Gastrocnemius medialis (tissue), 4 donors: ENCODE data around the gene CHURC1. TPM values are rescaled to one million over a fixed set of nuclear protein-coding genes. Genes with fewer than 3 reads are reported as not detected.

ENCODE experiments used
- ATAC-seq, 2 donors: fragments of 150-250 bp; one replicate each; pipeline ENCODE4 v1.9.1; 2016
- DNase-seq, 2 donors: peaks; one replicate each; pipeline ENCODE4 v3.0.0-alpha.2; 2019
- H3K27ac ChIP-seq, 4 donors: fragments of 200-600 bp; sonication (generic); 1 replicate in 1 of 4; 2 replicates in 3 of 4; pipeline ENCODE4 v1.5.1; 2016 to 2018; ENCODE audit warnings: mild to moderate bottlenecking in 2 of 4, moderate library complexity in 1 of 4
- H3K27me3 ChIP-seq, 3 donors: fragments of 200-600 bp; sonication (generic) in 2 of 3; 1 replicate in 1 of 3; 2 replicates in 2 of 3; pipeline versions ENCODE4 v1.5.1 to v1.6.0; 2016 to 2019; ENCODE audit warnings: mild to moderate bottlenecking in 1 of 3, moderate library complexity in 1 of 3
- H3K36me3 ChIP-seq, 2 donors: fragments of 200-600 bp; sonication (generic) in 1 of 2; one replicate each; pipeline ENCODE4 v1.5.1; 2017 to 2018
- H3K4me1 ChIP-seq, 2 donors: fragments of 200-600 bp; sonication (generic) in 1 of 2; one replicate each; pipeline ENCODE4 v1.5.1; 2016 to 2017; ENCODE audit warnings: mild to moderate bottlenecking in 2 of 2
- H3K4me3 ChIP-seq, 4 donors: fragments of 200-600 bp; sonication (generic) in 3 of 4; 1 replicate in 1 of 4; 2 replicates in 3 of 4; pipeline ENCODE4 v1.5.1; 2016 to 2019; ENCODE audit warnings: mild to moderate bottlenecking in 2 of 4
- H3K9me3 ChIP-seq, 3 donors: fragments of 200-600 bp; sonication (generic) in 2 of 3; 1 replicate in 1 of 3; 2 replicates in 2 of 3; pipeline ENCODE4 v1.5.1; 2016 to 2019
- POLR2A ChIP-seq, 2 donors: fragments of 450-650 bp; IDR thresholded peaks; one replicate each; pipeline ENCODE4 v1.6.1; 2017; ENCODE audit warnings: antibody characterized with exemption in 2 of 2, mild to moderate bottlenecking in 2 of 2, moderate library complexity in 2 of 2
- in situ Hi-C, 4 donors: fragments of 200-750 bp; cut with MboI; loops; one replicate each; pipeline versions ENCODE4 v1.15.0 to v1.8.0; 2017; ENCODE audit warnings: low sequenced_read_pairs in 4 of 4
- intact Hi-C: fragments of 100-400 bp; cut with DNase I; formaldehyde crosslinking; loops from one replicate; pipeline ENCODE4 v1.15.1; 2023; ENCODE audit warnings: low total_unique reads
- total RNA-seq, 4 donors: library from RNA; depleted of rRNA; stranded (reverse); fragments of >200 nt; gene quantifications; one replicate each; pipeline versions ENCODE4 v1.1.0 to v1.2.3, GENCODE V29; 2016
- TF ChIP-seq, protein P1 (sequence below), 5 experiments: fragments of 450-650 bp in 3 of 5; fragments of 200-600 bp in 2 of 5; sonication (generic) in 2 of 5; IDR thresholded peaks in 4 of 5; conservative IDR thresholded peaks in 1 of 5; 1 replicate in 4 of 5; 2 replicates in 1 of 5; pipeline ENCODE4 v1.5.1; 2016 to 2019; ENCODE audit warnings: antibody characterized with exemption in 5 of 5, mild to moderate bottlenecking in 3 of 5, moderate library complexity in 3 of 5

CHURC1 gene
- total RNA-seq, 4 donors from 2014 or later = 47.9 to 108 (median 79.6) TPM

DNA sequence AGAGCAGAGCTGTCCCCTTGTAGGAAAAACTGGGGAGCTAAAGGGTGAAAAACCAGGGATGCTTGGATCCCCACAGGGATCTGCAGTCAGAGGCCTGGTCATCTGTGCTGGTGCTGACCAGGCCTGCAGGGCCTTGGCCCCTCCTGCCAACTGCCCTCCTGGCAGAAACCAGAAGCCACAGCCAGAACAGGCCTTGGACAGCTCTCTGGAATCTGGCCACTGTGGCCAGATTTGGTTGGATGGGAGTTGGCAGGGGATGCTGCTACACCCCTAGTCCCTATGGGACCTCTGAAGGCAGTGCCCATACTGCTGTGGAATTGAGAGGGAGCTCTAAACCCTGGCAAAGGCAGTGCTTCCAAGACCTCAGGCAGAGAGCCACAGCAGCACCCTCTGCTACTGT, 37.5 kb downstream of the CHURC1 start:
- H3K4me3 ChIP-seq = no peak overlapping the region
- intact Hi-C loops = no loop called here
- in situ Hi-C loops = no loop called here
- peak; percentile 34 to 40 for ATAC-seq
- peak overlapping the region; percentile 90 to 97 (median 92) for H3K27ac ChIP-seq
- peak in 1 of 2 donors; percentile 49 for DNase-seq
- peaks cover 0 to 8% of the 10 kb centered on the region in 2 donors for H3K36me3 ChIP-seq
- no peaks in the 10 kb centered on the region for H3K27me3 ChIP-seq
- H3K4me1 ChIP-seq = peaks cover 44 to 56% of the 10 kb centered on the region in 2 donors
- no peak for TF ChIP-seq POLR2A (IDR thresholded peaks at IDR 0.05)
- TF ChIP-seq, protein P1, sequence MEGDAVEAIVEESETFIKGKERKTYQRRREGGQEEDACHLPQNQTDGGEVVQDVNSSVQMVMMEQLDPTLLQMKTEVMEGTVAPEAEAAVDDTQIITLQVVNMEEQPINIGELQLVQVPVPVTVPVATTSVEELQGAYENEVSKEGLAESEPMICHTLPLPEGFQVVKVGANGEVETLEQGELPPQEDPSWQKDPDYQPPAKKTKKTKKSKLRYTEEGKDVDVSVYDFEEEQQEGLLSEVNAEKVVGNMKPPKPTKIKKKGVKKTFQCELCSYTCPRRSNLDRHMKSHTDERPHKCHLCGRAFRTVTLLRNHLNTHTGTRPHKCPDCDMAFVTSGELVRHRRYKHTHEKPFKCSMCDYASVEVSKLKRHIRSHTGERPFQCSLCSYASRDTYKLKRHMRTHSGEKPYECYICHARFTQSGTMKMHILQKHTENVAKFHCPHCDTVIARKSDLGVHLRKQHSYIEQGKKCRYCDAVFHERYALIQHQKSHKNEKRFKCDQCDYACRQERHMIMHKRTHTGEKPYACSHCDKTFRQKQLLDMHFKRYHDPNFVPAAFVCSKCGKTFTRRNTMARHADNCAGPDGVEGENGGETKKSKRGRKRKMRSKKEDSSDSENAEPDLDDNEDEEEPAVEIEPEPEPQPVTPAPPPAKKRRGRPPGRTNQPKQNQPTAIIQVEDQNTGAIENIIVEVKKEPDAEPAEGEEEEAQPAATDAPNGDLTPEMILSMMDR (IDR thresholded peaks at IDR 0.05 in 4 of 5, conservative IDR thresholded peaks at IDR 0.05 in 1 of 5) = no peak
- H3K9me3 ChIP-seq = no peaks in the 10 kb centered on the region

DNA sequence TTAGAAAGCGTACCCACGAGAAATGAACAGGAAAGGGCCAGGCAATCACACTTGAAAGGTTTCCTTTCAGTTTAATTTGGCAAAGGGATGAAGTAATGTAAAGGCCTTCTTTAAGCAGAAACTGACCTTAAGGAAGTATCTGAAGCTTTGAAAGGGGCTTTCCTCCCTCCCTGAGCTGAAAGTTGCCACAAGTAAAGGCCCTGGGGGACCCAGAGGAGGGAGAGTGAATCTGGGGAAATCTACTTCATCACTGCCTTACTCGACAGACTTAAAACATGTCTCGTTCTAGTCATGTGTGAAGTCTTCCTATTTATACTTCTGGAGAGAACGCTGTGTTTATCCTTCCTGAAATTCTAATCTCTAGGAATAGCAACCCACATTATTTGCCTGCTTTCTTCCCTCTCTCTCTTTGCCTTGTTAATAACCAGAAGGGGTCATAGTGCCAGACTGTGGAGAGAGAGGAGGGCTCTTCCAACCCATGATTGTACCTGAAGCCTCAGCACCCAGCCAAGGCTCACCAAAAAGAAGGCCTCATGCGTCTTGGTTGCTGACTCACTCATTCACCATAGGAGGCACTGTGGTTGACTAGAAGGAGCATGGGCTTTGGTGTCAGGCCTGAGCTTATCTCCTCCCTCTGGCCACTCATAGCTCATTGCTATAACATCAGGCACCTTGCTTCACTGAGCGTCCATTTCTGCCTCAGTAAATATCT, 38.5 kb downstream of the CHURC1 start:
- in situ Hi-C loops (no loop called here), intact Hi-C loops (no loop called here)
- no peaks in the 10 kb centered on the region for H3K9me3 ChIP-seq
- ATAC-seq (peak in 1 of 2 donors; percentile 50), DNase-seq (no peak)
- no peak for TF ChIP-seq POLR2A (IDR thresholded peaks at IDR 0.05)
- TF ChIP-seq, protein P1 (IDR thresholded peaks at IDR 0.05 in 4 of 5, conservative IDR thresholded peaks at IDR 0.05 in 1 of 5) = no peak
- no peak overlapping the region for H3K4me3 ChIP-seq
- H3K27ac ChIP-seq = peak overlapping the region; percentile 90 to 97 (median 92)
- peaks cover 44 to 56% of the 10 kb centered on the region in 2 donors for H3K4me1 ChIP-seq
- peaks cover 0 to 3% of the 10 kb centered on the region in 2 donors for H3K36me3 ChIP-seq
- H3K27me3 ChIP-seq = no peaks in the 10 kb centered on the region

DNA sequence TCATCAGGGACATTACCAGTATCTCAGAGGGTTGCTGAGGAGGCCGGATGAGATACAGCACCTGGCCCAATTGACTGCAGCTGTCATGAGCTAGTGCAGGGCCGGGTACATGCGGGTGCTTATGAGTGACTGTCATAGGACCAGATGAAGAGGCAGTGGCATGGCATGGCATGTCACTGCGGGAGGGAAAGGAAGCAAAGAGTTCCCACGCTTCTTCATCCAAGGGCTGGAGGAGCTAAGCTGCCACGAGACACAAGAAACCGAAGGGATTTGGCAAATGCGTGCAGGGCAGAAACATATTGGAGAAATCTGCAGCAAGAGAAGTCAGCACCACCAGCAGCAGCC, 39.0 kb downstream of the CHURC1 start:
- Histone ChIP-seq H3K4me3 (no peak overlapping the region), H3K36me3 (no peaks in the 10 kb centered on the region), H3K27me3 (no peaks in the 10 kb centered on the region), H3K9me3 (no peaks in the 10 kb centered on the region), H3K27ac (peak overlapping the region; percentile 90 to 97 (median 92)), H3K4me1 (peaks cover 44 to 52% of the 10 kb centered on the region in 2 donors)
- intact Hi-C loops = no loop called here
- no peak for TF ChIP-seq POLR2A (IDR thresholded peaks at IDR 0.05)
- TF ChIP-seq, protein P1 (IDR thresholded peaks at IDR 0.05 in 4 of 5, conservative IDR thresholded peaks at IDR 0.05 in 1 of 5) = no peak
- peak in 1 of 2 donors; percentile 14 for ATAC-seq
- no peak for DNase-seq
- in situ Hi-C loops = no loop called here

DNA sequence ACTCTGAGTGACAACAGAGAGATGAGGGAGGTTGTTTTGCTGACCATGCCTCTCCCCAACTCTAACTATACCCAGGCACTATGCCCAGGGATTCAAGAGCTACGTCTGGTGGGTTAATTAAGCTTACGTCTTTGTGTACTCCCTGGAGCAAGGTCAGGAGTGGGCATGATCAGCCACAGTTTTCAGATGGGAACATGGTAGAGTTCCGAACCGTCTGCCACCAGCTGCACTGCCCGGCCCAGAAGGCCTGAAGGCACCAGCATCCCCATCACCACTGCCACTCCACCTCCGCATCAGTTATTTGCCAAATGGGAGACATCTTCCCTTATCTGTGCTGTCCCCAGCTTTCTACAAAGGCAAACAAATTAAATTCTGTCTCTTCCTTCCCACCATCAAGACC, 39.4 kb downstream of the CHURC1 start:
- no peaks in the 10 kb centered on the region for H3K27me3 ChIP-seq
- H3K27ac ChIP-seq = peak overlapping the region in 3 of 4 donors; percentile 90 to 97 (median 90)
- H3K4me1 ChIP-seq = peaks cover 44 to 49% of the 10 kb centered on the region in 2 donors
- no peak overlapping the region for H3K4me3 ChIP-seq
- no peaks in the 10 kb centered on the region for H3K9me3 ChIP-seq
- no peaks in the 10 kb centered on the region for H3K36me3 ChIP-seq
- in situ Hi-C loops = no loop called here
- TF ChIP-seq POLR2A (IDR thresholded peaks at IDR 0.05) = no peak
- TF ChIP-seq, protein P1 (IDR thresholded peaks at IDR 0.05 in 4 of 5, conservative IDR thresholded peaks at IDR 0.05 in 1 of 5) = no peak
- intact Hi-C loops = no loop called here
- ATAC-seq (no peak), DNase-seq (no peak)
